HG03135 (cell line): Measurements from ENCODE around the gene ZNF618.

Experiments used
- ATAC-seq: cut with Tn5 transposase; IDR thresholded peaks from one replicate; pipeline ENCODE4 v1.9.1; 2021; ENCODE audit warnings: mild to moderate bottlenecking, moderate library complexity; ENCODE audit not compliant: unreplicated experiment

Gene ZNF618

DNA sequence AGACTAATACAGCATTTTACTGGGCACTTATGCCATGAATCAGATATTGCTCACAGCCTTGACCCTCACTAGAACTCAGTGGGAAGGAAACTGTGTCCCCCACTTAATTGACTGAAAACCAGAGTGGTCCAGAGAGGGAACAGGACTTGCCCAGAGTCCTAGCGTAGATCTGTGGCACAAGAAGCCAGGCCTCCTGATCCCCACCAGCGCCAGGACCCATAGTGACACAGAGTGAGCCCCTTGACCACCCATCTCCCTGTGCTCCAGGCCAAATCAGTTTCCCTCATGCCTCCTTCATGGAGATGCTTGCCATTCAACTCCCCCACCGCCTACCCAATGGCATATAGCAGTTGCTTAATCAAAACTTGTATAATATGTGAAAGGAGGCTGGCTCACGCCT lies 214.7 kb downstream of the ZNF618 start:
- no peak for ATAC-seq

DNA sequence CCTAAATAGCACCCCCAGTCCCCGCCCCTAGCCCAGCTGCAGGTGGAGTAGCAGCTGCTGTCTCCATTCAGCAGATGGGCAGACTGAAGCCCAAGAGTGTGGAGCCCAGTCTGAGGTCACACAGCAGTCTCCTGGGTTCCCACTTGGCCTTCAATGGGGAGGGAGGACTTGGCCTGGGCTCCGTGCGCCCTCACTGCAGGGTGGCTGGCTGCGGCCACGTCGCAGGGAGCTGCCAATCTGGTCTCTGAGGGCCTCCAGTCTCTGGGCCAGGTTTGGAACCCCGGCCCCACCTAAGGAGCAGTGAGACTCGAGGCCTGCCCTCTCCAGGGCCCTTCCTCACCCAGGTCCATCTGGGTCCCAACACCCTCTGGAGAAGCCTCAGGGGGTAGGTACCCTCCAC lies 215.6 kb downstream of the ZNF618 start:
- ATAC-seq, result no peak

DNA sequence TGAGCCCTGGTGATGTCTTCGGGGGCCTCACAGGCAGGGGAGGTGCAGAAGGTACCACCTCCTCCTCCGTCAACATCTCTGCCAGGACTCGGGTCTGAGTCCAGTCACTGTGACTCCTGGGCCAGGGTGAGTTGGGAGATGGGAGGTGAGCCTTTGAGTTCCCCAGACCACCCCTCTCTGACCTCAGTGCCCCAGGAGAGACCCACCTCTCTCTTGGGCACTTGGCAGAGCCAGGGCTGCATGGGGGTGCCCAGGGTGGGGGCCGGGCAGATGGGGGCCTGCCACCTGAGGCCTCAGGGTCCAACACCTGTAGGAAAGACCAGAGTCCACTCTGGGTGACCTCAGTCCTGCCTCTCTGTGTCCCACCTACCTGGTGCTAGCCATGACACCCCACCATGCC lies 216.2 kb downstream of the ZNF618 start:
- no peak for ATAC-seq

DNA sequence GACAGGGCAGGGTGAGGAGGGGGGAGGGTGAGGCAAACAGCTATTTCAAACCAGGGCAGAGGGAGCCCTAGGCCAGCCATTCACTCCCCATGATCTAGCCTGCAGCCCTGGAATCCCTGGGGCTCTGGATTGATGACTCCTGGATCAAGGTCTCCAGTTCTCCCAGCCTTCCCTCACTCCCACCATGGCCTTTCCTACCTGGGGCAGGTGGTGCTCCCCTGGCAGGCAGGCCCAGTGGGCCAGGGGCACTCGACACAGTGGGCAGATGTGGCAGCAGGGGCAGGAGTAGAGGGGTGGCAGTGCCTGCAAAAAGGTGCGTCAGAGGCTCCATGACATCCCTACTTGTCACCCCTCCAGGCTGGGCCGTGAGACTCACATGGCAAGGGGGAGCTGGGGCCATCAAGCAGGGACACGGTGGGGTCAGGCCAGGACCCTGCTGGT lies 216.9 kb downstream of the ZNF618 start:
- ATAC-seq, result no peak

DNA sequence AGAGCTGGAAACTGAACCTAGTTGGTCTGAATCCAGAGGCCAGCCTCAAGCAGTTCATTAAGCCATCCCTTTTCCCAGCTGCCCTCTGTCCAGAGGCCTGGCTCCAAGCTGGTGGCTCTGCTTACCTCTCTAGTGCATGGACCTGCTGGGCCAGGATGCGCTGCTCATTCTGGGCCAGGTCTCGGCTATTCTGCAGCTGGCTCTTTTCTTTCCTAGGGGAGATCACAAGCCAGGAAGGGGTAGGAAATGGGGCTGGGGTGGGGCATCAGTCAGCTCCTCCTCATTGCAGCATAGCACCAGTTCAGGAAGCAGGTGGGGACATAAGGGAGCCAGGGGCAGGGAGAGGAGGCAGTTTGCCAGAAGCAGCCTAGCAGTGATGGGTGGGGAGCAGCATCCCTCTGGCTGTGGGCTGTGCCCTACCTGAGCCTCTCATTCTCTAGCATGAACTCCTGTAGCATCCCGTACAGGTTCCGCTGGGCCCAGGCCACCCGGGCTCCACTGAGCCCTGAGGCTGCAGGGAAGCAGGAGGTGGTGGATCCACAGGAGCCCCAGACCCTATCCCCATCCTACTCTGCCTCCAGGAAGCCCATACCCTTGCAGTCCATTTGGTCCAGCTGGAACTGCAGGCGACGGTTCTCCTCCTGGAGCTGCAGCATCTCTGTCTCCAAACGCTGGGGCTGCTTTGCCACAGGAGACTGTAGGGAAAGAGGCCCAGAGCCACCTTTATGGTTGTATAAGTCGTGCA lies 217.8 kb downstream of the ZNF618 start:
- ATAC-seq, result no peak

DNA sequence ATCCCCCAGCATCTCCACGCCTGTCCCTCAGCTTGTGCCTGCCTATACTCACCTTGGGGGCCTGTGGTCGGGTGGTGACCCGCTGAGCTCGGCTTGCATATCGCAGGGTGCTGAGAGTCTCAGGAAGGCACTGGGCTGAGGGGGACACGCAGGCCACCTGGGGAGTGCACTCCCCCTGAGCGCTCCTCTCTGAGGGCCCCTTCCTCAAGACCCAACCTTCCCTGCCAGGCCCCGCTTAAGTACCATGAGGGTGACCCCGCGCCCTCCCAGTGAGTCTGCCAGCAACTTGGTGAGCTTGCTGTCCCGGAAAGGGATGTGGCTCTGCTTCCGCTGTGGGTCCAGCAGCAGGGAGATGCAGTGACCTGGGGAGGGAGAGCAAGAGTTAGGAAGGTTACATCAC lies 218.9 kb downstream of the ZNF618 start:
- ATAC-seq, result no peak

DNA sequence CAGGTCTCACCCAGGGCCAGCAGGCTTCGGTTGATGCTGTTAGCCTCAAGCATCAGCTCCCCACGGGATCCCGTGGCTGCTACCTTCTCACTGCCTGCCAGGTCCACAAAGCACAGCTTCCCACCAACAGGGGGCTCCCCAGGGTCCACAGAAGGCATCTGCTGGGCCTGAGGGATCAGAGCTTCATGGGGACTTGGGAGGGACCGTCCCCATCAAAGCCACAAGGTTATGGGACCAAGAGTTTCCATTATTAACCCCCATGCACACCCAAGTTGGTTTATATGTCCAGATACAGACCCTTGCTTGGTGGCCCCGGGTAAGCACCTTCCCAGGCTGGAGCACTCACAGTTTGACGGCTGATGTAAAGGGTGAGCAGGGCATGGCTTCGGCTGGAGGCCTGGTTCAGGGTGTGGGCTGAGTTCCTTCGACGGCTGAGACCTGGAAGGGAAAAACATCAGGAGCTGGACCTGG lies 220.0 kb downstream of the ZNF618 start:
- ATAC-seq, result no peak

DNA sequence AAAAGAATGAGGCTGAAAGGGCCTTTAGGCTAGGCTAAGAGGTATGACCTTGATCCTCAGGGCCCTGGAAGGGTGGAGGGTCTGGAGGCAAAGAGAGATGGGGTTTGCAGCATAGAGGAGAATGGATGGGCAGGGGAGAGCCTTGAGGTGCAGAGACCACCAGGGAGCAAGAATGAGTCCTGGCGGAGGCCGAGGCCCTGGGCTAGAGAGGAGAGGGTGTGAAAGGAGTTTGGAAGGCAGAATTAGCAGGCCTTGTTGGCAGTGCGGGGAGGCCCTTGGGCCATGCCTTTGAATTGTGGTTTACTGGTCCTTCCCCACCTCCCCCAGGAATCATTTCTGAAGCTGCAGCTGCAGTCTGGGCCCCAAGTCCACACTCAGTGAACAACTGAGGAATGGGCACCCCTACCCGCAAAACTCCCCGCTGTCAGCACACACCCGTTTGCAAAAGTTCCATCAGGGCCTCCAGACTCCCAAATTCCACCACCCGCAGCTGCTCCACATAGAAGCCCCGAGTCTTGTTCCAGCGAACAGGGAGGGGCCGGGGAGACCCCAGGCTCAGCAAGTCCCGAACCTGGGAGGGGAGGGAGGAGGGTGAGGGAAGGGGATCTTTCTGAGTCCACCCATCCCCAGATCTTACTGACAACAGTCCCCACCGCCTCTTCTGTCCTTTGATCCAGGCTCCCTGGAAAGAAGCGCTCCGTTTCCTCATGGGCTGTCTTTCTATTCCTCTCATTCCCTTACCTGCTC lies 220.9 kb downstream of the ZNF618 start:
- no peak for ATAC-seq

DNA sequence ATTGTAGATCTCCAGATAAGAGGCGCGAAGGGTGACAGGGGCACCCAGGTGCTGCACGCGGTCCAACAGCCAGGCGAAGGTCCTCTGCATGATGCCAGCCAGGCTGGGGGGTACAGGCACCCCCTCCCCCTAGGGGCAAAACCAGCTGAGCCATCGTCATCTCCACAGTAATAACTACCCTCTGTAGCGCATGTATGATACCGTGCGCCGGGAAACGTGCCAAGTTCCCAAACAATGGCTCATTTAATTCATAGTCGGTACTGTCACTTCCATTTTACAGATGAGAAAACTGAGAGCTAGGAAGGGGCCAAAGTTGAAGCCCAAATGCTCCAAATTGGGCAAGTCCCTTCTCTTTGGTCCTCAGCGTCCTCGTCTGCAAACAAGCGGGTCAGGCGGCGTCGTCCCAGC lies 221.5 kb downstream of the ZNF618 start:
- no peak for ATAC-seq

DNA sequence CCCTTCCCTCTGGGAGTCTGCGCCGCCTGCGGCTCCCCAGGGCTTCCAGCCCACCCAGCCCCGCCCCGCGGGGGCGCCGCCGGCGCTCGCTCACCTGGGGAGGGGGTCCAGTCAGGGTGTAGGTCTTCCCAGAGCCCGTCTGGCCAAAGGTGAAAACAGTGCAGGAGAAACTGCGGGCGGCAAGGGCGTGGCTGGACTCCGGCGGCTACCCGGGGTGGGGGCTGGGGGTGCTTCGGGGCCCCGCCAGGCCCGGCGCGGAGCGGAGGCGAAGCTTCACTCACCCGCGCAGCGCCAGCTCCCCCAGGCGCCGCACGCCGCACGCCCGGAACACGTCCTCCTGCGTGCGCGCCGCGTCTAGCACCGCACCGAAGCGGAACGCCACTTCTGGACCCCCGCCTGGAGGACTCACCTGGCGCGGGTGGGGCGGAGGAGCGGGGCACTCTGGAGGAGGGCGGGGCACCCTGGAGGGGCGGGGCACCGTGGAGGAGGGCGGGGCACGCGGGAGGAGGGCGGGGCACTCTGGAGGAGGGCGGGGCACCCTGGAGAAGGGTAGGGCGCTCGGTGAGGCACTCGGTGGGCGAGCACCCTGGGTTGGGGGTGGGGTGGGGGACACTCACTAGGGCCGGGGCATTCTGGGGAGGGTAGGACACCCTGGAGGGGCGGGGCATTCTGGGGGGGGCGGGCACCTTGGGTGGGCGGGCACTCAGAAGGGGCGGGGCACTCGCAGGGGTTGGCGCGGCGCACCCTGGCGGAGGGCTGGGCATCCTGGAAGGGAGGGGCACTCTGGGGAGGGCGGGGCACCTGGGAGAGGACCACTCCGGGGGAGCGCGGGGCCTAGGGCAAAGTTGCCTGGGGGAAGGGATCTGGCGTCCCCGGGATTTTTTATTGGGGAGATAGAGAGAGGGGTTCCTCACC lies 222.2 kb downstream of the ZNF618 start:
- ATAC-seq, result no peak

DNA sequence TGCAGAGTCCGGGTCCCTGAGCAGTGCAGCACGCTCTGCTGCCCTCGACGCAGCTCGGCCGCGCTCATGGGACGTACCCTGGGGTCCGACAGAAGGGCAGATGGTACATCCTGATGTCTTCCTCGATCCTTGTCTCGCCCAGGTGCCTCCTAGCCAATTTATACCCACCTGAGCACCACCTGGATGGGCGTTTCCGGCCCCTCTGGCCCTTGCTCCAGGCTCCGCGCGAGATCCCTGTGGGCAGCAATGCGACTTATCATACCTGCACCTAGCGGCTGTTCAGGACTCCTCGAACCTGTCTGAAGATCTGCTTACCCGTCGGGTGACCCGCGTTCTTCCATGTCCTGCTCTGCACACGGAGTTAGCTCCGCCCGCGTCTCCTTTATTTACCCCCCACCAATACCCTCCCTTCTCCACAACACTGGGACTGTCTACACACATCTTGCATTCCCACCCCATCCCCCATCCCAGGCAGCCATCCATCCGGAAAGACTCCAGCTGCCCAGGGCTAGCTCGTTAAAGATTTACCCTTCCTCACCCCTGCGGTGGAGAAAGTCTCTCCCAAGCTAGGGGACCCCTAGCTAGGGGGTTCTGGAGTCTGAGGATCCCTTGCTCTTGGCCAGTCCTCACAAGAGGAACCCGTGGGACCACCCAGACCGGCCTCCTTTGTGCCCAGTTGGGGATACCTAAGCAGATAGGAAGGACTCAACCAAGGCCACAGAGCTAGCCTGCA lies 223.0 kb downstream of the ZNF618 start, which contains the start of gene KIF12:
Gene KIF12, minus strand, starts transcription at position 357 of the 733 bp plus-strand sequence. Its CDS starts 16 bp downstream, at position 341.
- ATAC-seq, result no peak

DNA sequence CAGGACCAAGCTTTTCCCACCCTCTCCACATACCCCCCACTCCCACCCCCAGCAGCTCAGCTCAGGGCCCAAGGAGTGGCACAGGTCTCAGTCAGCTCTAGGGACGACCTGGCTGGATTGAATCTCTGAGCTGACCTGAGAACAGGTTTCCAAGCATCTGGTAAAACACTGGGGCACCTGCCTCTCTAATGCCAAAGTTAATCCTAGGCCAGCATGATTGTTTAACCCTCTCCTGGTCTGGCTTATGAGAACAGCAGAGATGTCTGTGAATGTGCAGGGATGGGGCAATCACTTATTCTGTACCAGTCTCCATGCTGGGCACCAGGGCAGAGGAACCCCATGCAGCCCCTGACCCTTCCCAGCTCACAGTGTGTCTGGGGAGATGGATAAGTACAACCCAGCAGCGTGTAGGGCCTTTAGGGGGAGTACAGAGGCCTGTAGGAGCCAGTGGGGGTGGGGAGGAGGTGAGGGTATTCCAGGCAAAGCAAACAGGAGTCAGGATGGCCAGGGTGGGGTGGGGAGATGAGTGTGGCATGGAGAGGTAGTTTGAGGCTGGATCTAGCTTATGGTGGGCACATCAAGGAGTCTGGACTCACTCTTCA lies 223.7 kb downstream of the ZNF618 start:
- ATAC-seq, result no peak

DNA sequence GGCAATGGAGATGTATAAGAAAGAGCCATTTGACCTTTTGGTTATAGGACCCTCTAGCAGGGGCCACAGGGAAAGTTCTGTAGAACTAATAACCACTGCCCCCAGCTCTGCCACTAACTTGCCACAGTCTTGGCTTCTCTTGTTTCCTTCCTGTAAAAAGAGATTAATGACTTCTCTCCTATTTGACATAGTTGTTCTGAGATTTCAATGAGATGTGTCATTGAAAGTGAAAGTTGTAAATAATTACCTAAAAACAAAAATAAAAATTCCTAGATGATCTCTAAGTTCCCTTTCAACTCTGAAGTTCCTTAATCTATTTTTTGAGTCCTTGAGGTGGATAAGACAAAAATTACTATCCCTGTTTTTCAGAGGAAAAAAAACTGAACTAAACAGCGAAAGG lies 224.4 kb downstream of the ZNF618 start:
- no peak for ATAC-seq

DNA sequence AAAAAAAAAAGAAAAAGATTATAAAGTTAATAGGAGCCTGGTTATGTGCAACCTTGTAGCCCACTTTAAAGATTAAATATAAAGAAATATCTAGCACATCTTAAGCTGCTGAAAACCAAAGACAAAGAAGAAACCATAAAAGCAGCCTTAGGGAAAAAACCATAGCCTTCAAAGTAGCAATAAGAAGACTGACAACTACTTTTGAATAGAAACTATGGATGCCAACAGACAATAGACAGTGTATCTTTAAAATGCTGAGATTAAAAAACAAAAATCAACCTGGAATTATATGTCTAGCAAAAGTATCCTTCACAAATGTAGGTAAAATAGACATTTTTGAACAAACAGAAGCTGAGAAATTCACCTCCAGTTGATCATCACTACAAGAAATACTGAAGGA lies 226.4 kb downstream of the ZNF618 start:
- ATAC-seq, result no peak

DNA sequence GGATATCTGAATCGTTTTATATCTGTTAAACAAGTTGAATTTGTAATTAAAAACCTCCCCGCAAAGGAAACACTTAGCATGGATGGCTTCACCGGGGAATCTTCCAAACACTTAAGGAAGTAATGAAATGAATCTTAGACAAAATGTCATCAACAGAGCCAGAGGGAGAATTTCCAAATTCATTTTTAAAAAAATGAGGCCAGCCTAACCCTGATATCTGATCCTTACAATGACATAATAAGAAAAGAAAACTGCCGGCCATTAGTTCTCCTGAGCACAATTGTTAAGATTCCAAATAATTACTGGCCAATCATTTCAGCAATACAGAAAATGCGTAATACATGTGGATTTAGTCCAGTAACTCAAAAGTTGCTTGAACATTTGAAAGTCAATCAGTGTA lies 229.1 kb downstream of the ZNF618 start:
- ATAC-seq, result no peak
